ENCODE measurements around the gene IKZF3. TPM values are rescaled to one million over a fixed set of nuclear protein-coding genes. Genes with fewer than 3 reads are reported as not detected.

IKZF3 gene
- total RNA-seq, 4 donors from 2014 or later = 1.8 to 2.8 (median 2.6) TPM

- no peak overlapping the region for H3K27ac ChIP-seq
These were observed 107.6 kb downstream of the IKZF3 start for GRCh38 chr17:39756380-39757079.

GRCh38 chr17:39755554-39756379 lies 108.3 kb downstream of the IKZF3 start:
- 54 to 66% methylated on average over 15 of the region's 18 CpGs for WGBS, 2 donors
- DNase-seq = no peak
- Histone ChIP-seq H3K36me3 (no peaks in the 10 kb centered on the region), H3K4me3 (replicated peaks in 1 of 3) (no peak overlapping the region), H3K4me1 (peaks cover 13 to 31% of the 10 kb centered on the region in 2 donors), H3K27ac (peak overlapping the region in 1 of 3 donors; percentile 88), H3K9me3 (no peaks in the 10 kb centered on the region), H3K27me3 (no peaks in the 10 kb centered on the region)
- TF ChIP-seq POLR2A (IDR thresholded peaks at IDR 0.05) (no peak), CTCF (IDR thresholded peaks at IDR 0.05) (no peak)
- intact Hi-C loops (cut with DNase I) = no loop called here

More at GRCh38 chr17:39756380-39757079, 107.6 kb downstream of the IKZF3 start:
- Histone ChIP-seq H3K4me3 (replicated peaks in 1 of 3) (no peak overlapping the region), H3K9me3 (no peaks in the 10 kb centered on the region), H3K36me3 (no peaks in the 10 kb centered on the region), H3K27me3 (no peaks in the 10 kb centered on the region), H3K4me1 (peaks cover 7 to 23% of the 10 kb centered on the region in 2 donors)
- no peak for TF ChIP-seq CTCF (IDR thresholded peaks at IDR 0.05)
- no peak for TF ChIP-seq POLR2A (IDR thresholded peaks at IDR 0.05)
- 54 to 82% methylated on average over 5 to 7 of the region's 7 CpGs for WGBS, 2 donors
- intact Hi-C loops (cut with DNase I) = no loop called here
- no peak for DNase-seq

GRCh38 chr17:39754958-39755553 lies 109.1 kb downstream of the IKZF3 start:
- Histone ChIP-seq H3K9me3 (no peaks in the 10 kb centered on the region), H3K4me1 (peaks cover 20 to 38% of the 10 kb centered on the region in 2 donors), H3K4me3 (replicated peaks in 1 of 3) (peak overlapping the region in 2 of 3 donors; percentile 62 to 71), H3K27me3 (no peaks in the 10 kb centered on the region), H3K36me3 (no peaks in the 10 kb centered on the region), H3K27ac (peak overlapping the region; percentile 88 to 90 (median 90))
- peak; percentile 19 to 26 for DNase-seq
- 44 to 53% methylated on average over 16 to 18 of the region's 21 CpGs for WGBS, 2 donors
- intact Hi-C loops (cut with DNase I) = loop anchor here (5.0 kb wide), 1 partner anchor 133 kb away; no protein-coding TSS in a partner anchor
- TF ChIP-seq CTCF (IDR thresholded peaks at IDR 0.05) (no peak), POLR2A (IDR thresholded peaks at IDR 0.05) (no peak)

GRCh38 chr17:39754161-39754957 lies 109.8 kb downstream of the IKZF3 start:
- no peaks in the 10 kb centered on the region for H3K9me3 ChIP-seq
- DNase-seq = peak; percentile 97
- H3K4me3 ChIP-seq (replicated peaks in 1 of 3) = peak overlapping the region; percentile 55 to 71 (median 62)
- H3K27ac ChIP-seq = peak overlapping the region; percentile 88 to 90 (median 90)
- no peaks in the 10 kb centered on the region for H3K36me3 ChIP-seq
- H3K4me1 ChIP-seq = peaks cover 26 to 43% of the 10 kb centered on the region in 2 donors
- H3K27me3 ChIP-seq = no peaks in the 10 kb centered on the region
- TF ChIP-seq POLR2A (IDR thresholded peaks at IDR 0.05) (peak in 1 of 2 donors; percentile 82), CTCF (IDR thresholded peaks at IDR 0.05) (peak; percentile 73 to 100 (median 99))
- WGBS, 2 donors = 0 to 4% methylated on average over 1 to 5 of the region's 91 CpGs
- intact Hi-C loops (cut with DNase I) = loop anchor here (5.0 kb wide), 1 partner anchor 132 kb away; no protein-coding TSS in a partner anchor

Data from thyroid gland (tissue), 4 donors.